NCI-H1417 treated with DMSO at 0.1 percent for 48 hours (cell line): Measurements from ENCODE around the gene PLPPR3.
A peak's percentile ranks its signal among the peaks of the same experiment; 100 is the strongest.
"Not testable (repeated sequence)": the region's sequence is repeated elsewhere in the genome, so short reads cannot be mapped to it uniquely, and the experiment has no call there.

Experiments used
- DNase-seq: peaks from one replicate; lab custom pipeline; 2025; lab: John Stamatoyannopoulos, UW

The PLPPR3 gene

GRCh38 chr19:854549-854948 lies 32.8 kb upstream of the PLPPR3 start:
- no peak for DNase-seq

GRCh38 chr19:853614-854220 lies 32.0 kb upstream of the PLPPR3 start:
- DNase-seq = not testable (repeated sequence)

GRCh38 chr19:853014-853585 lies 31.3 kb upstream of the PLPPR3 start:
- no peak for DNase-seq

GRCh38 chr19:852136-853013 lies 30.6 kb upstream of the PLPPR3 start, which contains the start of gene ELANE:
ELANE (plus strand) TSS chr19:852303; CDS start chr19:852329, 26 bp downstream.
- no peak for DNase-seq

GRCh38 chr19:850979-851335 lies 29.2 kb upstream of the PLPPR3 start:
- DNase-seq = no peak

GRCh38 chr19:850221-850978 lies 28.6 kb upstream of the PLPPR3 start:
- peak; percentile 54 for DNase-seq

GRCh38 chr19:849195-849594 lies 27.4 kb upstream of the PLPPR3 start:
- not testable (repeated sequence) for DNase-seq

- no peak for DNase-seq
Measured at GRCh38 chr19:848386-848921, 26.7 kb upstream of the PLPPR3 start.

GRCh38 chr19:845707-846521 lies 24.2 kb upstream of the PLPPR3 start:
- no peak for DNase-seq

- no peak for DNase-seq
Measured at GRCh38 chr19:844546-844971, 22.8 kb upstream of the PLPPR3 start.

GRCh38 chr19:843836-844545 lies 22.2 kb upstream of the PLPPR3 start:
- no peak for DNase-seq

GRCh38 chr19:843180-843835 lies 21.6 kb upstream of the PLPPR3 start:
- DNase-seq = no peak

- DNase-seq = not testable (repeated sequence)
Measured at GRCh38 chr19:842802-843179, 21.0 kb upstream of the PLPPR3 start.

- no peak for DNase-seq
Measured at GRCh38 chr19:840519-841206, 18.9 kb upstream of the PLPPR3 start, which contains the start of gene PRTN3. PRTN3 (plus strand) TSS chr19:840999; CDS start chr19:841009, 10 bp downstream.

GRCh38 chr19:835210-835810 lies 13.6 kb upstream of the PLPPR3 start:
- no peak for DNase-seq

- no peak for DNase-seq
Measured at GRCh38 chr19:834216-834615, 12.5 kb upstream of the PLPPR3 start.

GRCh38 chr19:831407-832369 lies 9.9 kb upstream of the PLPPR3 start:
- DNase-seq = no peak
